Osteocyte (in vitro differentiated cells): Measurements from ENCODE around the gene MTF1. TPM values are rescaled to one million over a fixed set of nuclear protein-coding genes. Genes with fewer than 3 reads are reported as not detected.

ENCODE experiments used
- DNase-seq: peaks from one replicate; pipeline ENCODE4 v3.0.0; 2021; ENCODE audit warnings: mixed read lengths; ENCODE audit not compliant: unreplicated experiment; ENCODE audit errors: extremely low spot score
- H3K27ac Mint-ChIP-seq: one replicate; pipeline ENCODE4 v1.8.0; 2021; ENCODE audit warnings: mild to moderate bottlenecking, mixed read lengths; ENCODE audit not compliant: unreplicated experiment
- H3K27me3 Mint-ChIP-seq: one replicate; pipeline ENCODE4 v1.8.0; 2021; ENCODE audit warnings: mixed read lengths; ENCODE audit not compliant: unreplicated experiment
- H3K36me3 Mint-ChIP-seq: one replicate; pipeline ENCODE4 v1.8.0; 2021; ENCODE audit warnings: mixed read lengths; ENCODE audit not compliant: unreplicated experiment
- H3K4me1 Mint-ChIP-seq: one replicate; pipeline ENCODE4 v1.8.0; 2021; ENCODE audit warnings: mixed read lengths; ENCODE audit not compliant: unreplicated experiment
- H3K4me3 Mint-ChIP-seq: one replicate; pipeline ENCODE4 v1.8.0; 2021; ENCODE audit warnings: mild to moderate bottlenecking, moderate library complexity, mixed read lengths; ENCODE audit not compliant: unreplicated experiment
- H3K9me3 Mint-ChIP-seq: one replicate; pipeline ENCODE4 v1.8.0; 2021; ENCODE audit warnings: mixed read lengths; ENCODE audit not compliant: unreplicated experiment
- total RNA-seq: library from RNA; stranded (reverse); gene quantifications from 2 replicates; pipeline ENCODE4 v1.2.1, GENCODE V29; 2021
- TF ChIP-seq, protein P1 (sequence below): fragments of 200-600 bp; sonication (generic); IDR thresholded peaks from 2 replicates; pipeline ENCODE4 v1.5.0; 2021; ENCODE audit warnings: antibody characterized with exemption, mild to moderate bottlenecking, moderate library complexity

MTF1 gene
- total RNA-seq, 1 donor from 2014 or later = 16.9 TPM

DNA sequence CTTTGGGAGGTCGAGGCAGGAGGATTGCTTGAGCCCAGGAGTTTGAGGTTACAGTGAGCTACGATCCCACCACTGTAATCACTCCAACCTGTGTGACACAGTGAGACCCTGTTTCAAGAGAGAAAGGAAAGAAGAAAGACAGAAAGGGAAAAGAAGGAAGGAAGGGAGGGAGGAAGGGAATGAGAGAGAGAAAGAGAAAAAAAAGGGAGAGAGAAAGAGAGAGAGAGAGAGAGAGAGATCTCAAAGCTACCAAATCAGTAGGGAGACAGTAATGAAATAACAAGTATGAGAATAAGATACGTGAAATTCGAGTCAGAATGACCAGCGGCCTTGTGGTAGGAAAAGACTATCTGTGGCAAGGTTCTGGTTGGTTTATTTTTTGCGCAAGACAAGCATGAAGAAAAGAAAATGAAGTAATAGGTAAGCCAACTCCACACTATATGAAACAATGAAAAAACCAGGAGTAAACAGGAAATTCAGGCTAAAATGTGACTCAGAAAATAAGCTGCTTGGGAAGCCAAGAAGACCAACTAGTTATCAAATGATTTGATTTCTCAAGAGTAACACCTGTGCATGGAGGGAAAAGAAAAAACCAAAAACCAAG, 8.9 kb downstream of the MTF1 start:
- H3K36me3 Mint-ChIP-seq = peaks cover 10% of the 10 kb centered on the region
- DNase-seq = no peak
- no peaks in the 10 kb centered on the region for H3K9me3 Mint-ChIP-seq
- TF ChIP-seq, protein P1, sequence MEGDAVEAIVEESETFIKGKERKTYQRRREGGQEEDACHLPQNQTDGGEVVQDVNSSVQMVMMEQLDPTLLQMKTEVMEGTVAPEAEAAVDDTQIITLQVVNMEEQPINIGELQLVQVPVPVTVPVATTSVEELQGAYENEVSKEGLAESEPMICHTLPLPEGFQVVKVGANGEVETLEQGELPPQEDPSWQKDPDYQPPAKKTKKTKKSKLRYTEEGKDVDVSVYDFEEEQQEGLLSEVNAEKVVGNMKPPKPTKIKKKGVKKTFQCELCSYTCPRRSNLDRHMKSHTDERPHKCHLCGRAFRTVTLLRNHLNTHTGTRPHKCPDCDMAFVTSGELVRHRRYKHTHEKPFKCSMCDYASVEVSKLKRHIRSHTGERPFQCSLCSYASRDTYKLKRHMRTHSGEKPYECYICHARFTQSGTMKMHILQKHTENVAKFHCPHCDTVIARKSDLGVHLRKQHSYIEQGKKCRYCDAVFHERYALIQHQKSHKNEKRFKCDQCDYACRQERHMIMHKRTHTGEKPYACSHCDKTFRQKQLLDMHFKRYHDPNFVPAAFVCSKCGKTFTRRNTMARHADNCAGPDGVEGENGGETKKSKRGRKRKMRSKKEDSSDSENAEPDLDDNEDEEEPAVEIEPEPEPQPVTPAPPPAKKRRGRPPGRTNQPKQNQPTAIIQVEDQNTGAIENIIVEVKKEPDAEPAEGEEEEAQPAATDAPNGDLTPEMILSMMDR = no peak
- H3K4me3 Mint-ChIP-seq = no peak overlapping the region
- no peak overlapping the region for H3K27ac Mint-ChIP-seq
- peaks cover 14% of the 10 kb centered on the region for H3K4me1 Mint-ChIP-seq
- no peaks in the 10 kb centered on the region for H3K27me3 Mint-ChIP-seq

DNA sequence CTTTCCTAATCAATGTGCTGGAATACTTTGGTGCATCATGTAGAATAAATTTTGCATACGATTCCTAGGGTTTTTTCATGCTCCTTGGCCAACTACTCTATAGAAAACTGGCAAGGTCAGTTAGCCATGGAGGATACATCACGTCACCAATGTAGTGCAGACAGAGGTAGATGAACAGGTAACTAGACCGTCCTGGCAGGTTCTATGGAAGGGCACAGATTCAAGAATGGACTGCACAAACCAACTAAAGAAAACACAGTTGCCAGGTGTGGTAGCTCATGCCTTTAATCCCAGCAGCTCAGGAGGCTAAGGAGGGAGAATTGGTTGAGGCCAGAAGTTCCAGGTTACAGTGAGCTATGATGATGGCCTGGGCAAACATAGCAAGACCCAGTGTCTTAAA, 9.9 kb downstream of the MTF1 start:
- Mint-ChIP-seq H3K27ac (no peak overlapping the region), H3K4me3 (no peak overlapping the region), H3K9me3 (no peaks in the 10 kb centered on the region), H3K4me1 (peaks cover 9% of the 10 kb centered on the region), H3K27me3 (no peaks in the 10 kb centered on the region), H3K36me3 (peaks cover 16% of the 10 kb centered on the region)
- no peak for DNase-seq
- TF ChIP-seq, protein P1 = no peak

DNA sequence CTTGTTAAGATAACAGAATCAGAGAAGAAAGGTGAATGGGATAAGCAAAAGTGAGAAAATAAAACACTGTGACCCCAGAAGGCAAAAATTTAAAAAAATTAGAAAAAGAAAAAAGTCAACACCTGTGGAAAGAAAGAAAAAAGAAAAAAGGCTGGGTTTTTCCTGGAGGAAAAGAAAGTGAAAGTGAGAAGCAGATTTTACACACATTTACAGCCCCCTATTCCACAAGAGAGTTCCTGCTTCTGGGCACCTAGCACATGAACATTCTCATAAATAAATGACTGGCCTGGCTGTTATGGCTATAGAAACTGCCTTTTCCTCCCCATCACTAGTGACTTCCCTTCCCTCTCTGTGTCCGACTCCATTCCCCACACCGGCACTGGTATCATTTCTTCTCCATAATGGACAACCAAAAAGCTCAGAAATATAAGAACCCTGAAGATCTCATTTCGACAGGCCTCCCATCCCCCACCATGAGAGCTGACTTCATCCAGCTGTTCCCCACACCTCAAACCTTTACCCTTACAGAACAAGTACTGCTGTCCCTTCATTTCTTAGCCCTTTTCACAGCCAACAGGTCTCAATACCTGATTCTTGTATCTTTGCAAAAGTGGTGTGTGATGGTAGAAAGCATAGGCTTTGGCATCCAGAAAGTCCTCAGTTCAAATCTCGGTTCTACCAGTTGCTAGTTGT, 12.6 kb downstream of the MTF1 start:
- TF ChIP-seq, protein P1 = no peak
- Mint-ChIP-seq H3K4me1 (peaks cover 6% of the 10 kb centered on the region), H3K9me3 (no peaks in the 10 kb centered on the region), H3K4me3 (no peak overlapping the region), H3K27me3 (no peaks in the 10 kb centered on the region), H3K27ac (peak overlapping the region; percentile 35), H3K36me3 (peaks cover 6% of the 10 kb centered on the region)
- no peak for DNase-seq

DNA sequence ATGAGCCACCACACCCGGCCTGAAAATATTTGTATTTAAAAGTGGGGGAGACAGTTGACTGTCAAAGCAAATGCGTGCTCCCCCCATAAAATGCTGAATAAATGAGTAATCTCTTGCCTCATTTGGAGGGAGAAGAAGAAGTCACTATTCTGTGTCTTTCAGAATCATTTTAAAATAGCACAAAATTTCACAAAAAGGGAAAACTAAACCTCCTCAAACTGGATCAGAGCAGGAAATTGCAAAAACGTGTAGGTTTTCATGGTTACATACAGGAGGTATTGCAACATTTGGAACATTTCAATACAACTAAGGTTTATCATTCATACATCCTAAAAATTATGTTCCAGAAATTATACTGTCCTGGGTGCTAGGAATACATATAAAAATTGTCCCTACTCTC, 13.6 kb downstream of the MTF1 start:
- Mint-ChIP-seq H3K4me1 (peaks cover 6% of the 10 kb centered on the region), H3K4me3 (no peak overlapping the region), H3K27ac (no peak overlapping the region), H3K27me3 (no peaks in the 10 kb centered on the region), H3K9me3 (no peaks in the 10 kb centered on the region), H3K36me3 (peaks cover 8% of the 10 kb centered on the region)
- no peak for DNase-seq
- TF ChIP-seq, protein P1 = no peak

DNA sequence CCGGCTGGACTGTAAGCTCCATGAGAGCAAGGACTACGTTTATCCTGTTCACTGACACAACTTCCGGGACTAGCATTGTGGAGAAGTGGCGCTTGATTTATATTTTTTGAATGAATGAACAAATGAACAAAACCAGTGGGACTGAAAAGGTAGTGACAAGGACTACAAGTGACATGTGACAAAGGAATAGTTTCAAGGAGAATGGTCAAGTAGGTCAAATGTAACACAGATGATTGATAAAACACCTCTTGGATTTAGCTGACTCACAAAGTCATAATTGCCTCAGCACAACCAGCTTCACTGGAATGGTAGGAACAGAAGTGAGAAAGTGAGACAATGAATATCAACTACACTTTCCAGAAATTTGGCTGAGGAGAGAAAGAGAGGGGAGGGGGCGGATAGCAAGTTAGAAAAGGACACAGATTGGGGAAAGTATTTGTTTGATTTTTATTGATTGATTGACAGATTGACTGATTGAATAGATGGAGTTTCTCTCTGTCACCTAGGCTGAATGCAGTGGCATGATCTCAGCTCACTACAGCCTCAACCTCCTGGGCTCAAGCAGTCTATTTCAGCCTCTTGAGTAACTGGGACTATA, 14.2 kb downstream of the MTF1 start:
- no peaks in the 10 kb centered on the region for H3K9me3 Mint-ChIP-seq

More for the DNA sequence above, 14.2 kb downstream of the MTF1 start:
- no peak overlapping the region for H3K27ac Mint-ChIP-seq
- H3K27me3 Mint-ChIP-seq = no peaks in the 10 kb centered on the region
- no peak overlapping the region for H3K4me3 Mint-ChIP-seq
- TF ChIP-seq, protein P1 = no peak
- DNase-seq = no peak
- H3K36me3 Mint-ChIP-seq = peaks cover 12% of the 10 kb centered on the region
- H3K4me1 Mint-ChIP-seq = peaks cover 6% of the 10 kb centered on the region
